Measurements from ENCODE around the gene CCL21. TPM values are rescaled to one million over a fixed set of nuclear protein-coding genes. Genes with fewer than 3 reads are reported as not detected.

Gene CCL21
- total and polyA plus RNA-seq, 2 of the 13 experiments (the other 11 are each of a cell fraction or from before 2014, with no cell fraction given) = not detected

DNA sequence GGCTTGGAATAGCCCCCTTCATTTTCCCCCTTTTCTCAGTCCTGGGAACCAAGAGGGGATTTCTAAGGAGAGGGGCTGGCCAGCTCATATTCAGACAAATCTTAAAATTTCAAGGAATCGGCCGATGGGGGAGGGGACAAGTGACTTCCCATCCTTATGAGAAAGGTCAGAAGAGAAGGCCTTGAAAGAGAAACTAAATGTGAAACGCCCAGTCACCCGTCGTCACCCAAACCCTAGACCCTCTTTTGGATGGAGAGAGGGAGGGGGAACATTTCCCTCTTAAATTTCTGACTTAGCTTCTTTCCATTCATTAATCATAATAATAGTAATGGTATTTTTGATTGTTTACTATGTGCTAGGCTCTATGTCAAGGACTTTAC is 18.0 kb downstream of the CCL21 start (continued):
- TF ChIP-seq, protein P1, sequence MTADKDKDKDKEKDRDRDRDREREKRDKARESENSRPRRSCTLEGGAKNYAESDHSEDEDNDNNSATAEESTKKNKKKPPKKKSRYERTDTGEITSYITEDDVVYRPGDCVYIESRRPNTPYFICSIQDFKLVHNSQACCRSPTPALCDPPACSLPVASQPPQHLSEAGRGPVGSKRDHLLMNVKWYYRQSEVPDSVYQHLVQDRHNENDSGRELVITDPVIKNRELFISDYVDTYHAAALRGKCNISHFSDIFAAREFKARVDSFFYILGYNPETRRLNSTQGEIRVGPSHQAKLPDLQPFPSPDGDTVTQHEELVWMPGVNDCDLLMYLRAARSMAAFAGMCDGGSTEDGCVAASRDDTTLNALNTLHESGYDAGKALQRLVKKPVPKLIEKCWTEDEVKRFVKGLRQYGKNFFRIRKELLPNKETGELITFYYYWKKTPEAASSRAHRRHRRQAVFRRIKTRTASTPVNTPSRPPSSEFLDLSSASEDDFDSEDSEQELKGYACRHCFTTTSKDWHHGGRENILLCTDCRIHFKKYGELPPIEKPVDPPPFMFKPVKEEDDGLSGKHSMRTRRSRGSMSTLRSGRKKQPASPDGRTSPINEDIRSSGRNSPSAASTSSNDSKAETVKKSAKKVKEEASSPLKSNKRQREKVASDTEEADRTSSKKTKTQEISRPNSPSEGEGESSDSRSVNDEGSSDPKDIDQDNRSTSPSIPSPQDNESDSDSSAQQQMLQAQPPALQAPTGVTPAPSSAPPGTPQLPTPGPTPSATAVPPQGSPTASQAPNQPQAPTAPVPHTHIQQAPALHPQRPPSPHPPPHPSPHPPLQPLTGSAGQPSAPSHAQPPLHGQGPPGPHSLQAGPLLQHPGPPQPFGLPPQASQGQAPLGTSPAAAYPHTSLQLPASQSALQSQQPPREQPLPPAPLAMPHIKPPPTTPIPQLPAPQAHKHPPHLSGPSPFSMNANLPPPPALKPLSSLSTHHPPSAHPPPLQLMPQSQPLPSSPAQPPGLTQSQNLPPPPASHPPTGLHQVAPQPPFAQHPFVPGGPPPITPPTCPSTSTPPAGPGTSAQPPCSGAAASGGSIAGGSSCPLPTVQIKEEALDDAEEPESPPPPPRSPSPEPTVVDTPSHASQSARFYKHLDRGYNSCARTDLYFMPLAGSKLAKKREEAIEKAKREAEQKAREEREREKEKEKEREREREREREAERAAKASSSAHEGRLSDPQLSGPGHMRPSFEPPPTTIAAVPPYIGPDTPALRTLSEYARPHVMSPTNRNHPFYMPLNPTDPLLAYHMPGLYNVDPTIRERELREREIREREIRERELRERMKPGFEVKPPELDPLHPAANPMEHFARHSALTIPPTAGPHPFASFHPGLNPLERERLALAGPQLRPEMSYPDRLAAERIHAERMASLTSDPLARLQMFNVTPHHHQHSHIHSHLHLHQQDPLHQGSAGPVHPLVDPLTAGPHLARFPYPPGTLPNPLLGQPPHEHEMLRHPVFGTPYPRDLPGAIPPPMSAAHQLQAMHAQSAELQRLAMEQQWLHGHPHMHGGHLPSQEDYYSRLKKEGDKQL (CRISPR knock-in tag; IDR thresholded peaks at IDR 0.05; ENCODE audit: low read depth) = no peak
- TF ChIP-seq ATRX (CRISPR knock-in tag; IDR thresholded peaks at IDR 0.05; ENCODE audit: borderline replicate concordance) = no peak
- TF ChIP-seq, protein P2, sequence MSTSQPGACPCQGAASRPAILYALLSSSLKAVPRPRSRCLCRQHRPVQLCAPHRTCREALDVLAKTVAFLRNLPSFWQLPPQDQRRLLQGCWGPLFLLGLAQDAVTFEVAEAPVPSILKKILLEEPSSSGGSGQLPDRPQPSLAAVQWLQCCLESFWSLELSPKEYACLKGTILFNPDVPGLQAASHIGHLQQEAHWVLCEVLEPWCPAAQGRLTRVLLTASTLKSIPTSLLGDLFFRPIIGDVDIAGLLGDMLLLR (CRISPR knock-in tag; IDR thresholded peaks at IDR 0.05) = no peak
- TF ChIP-seq PITX1 (CRISPR knock-in tag; IDR thresholded peaks at IDR 0.05) = no peak
- TF ChIP-seq MED1 (CRISPR knock-in tag; IDR thresholded peaks at IDR 0.05) = no peak
- no peak for TF ChIP-seq SMYD3 (CRISPR knock-in tag; IDR thresholded peaks at IDR 0.05)
- TF ChIP-seq, protein P3, sequence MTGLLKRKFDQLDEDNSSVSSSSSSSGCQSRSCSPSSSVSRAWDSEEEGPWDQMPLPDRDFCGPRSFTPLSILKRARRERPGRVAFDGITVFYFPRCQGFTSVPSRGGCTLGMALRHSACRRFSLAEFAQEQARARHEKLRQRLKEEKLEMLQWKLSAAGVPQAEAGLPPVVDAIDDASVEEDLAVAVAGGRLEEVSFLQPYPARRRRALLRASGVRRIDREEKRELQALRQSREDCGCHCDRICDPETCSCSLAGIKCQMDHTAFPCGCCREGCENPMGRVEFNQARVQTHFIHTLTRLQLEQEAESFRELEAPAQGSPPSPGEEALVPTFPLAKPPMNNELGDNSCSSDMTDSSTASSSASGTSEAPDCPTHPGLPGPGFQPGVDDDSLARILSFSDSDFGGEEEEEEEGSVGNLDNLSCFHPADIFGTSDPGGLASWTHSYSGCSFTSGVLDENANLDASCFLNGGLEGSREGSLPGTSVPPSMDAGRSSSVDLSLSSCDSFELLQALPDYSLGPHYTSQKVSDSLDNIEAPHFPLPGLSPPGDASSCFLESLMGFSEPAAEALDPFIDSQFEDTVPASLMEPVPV (CRISPR knock-in tag; IDR thresholded peaks at IDR 0.05) = no peak
- no peak for TF ChIP-seq MTF2 (CRISPR knock-in tag; IDR thresholded peaks at IDR 0.05; ENCODE audit: borderline replicate concordance)
- no peak for TF ChIP-seq ZNF530 (CRISPR knock-in tag; IDR thresholded peaks at IDR 0.05; ENCODE audit: low read depth)
- TF ChIP-seq BRD4 (CRISPR knock-in tag; IDR thresholded peaks at IDR 0.05) = no peak
- TF ChIP-seq, protein P4, sequence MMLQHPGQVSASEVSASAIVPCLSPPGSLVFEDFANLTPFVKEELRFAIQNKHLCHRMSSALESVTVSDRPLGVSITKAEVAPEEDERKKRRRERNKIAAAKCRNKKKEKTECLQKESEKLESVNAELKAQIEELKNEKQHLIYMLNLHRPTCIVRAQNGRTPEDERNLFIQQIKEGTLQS (CRISPR knock-in tag; IDR thresholded peaks at IDR 0.05) = no peak
- TF ChIP-seq YEATS4 (CRISPR knock-in tag; IDR thresholded peaks at IDR 0.05; ENCODE audit: borderline replicate concordance) = no peak
